ENCODE data around the gene VGF.
"Not testable (repeated sequence)": the region's sequence is repeated elsewhere in the genome, so short reads cannot be mapped to it uniquely, and the experiment has no call there.

The VGF gene

DNA sequence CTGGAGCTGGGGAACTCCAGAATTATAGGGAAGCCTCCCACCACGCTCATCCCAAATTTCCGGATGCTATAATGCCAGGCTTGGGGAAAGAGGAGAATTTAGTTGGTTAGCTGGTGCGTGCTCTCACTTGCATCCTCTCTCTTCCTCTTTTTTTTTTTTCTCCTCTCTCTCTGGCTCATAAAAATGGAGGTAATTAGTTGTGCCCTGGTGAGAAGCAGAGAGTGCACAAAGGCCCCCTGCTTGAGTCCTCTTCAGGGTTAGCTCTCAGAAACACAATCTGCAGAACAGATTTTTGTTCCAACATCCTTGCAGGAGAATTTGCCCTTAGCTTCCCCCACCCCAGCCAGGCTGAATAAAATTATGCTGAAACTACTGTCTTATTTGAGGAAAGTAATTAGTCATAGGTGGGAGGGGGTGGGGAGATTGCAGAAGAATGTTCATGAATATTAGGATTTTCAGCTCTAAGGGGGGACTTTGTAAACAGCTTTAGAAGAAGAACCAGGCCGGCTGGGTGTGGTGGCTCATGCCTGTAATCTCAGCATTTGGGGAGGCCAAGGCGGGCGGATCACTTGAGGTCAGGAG lies 30.9 kb downstream of the VGF start:
- DNase-seq = no peak

DNA sequence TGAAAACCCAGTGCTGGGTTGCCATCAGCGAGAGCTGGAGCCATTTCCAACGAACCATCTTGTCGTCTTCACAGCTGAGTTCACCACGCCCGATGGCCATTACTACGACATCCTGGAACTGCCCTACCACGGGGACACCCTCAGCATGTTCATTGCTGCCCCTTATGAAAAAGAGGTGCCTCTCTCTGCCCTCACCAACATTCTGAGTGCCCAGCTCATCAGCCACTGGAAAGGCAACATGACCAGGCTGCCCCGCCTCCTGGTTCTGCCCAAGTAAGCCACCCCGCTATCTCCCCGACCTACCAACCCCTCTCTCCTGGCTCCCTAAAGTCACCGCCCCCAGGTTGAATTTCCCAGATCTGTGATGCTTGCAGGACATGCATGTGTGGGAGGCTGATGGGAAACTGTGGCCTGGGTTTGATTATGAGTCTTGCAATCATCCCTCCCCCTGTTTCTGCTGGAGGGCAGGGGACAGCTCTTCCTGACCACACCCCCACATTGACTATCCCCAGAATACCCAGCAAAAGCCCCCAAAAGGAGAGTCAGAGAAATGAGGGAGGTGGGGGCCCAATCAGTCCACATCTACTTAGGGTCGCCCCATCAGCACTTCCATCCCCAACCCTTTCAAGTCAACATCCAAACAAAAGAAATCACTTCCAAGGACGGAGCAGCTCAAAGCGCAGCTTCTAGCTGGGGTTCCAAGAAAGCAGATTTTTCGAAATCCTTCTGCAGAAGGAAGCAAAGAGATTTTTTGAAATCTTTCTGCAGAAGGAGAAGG lies 31.6 kb downstream of the VGF start:
- no peak for DNase-seq

DNA sequence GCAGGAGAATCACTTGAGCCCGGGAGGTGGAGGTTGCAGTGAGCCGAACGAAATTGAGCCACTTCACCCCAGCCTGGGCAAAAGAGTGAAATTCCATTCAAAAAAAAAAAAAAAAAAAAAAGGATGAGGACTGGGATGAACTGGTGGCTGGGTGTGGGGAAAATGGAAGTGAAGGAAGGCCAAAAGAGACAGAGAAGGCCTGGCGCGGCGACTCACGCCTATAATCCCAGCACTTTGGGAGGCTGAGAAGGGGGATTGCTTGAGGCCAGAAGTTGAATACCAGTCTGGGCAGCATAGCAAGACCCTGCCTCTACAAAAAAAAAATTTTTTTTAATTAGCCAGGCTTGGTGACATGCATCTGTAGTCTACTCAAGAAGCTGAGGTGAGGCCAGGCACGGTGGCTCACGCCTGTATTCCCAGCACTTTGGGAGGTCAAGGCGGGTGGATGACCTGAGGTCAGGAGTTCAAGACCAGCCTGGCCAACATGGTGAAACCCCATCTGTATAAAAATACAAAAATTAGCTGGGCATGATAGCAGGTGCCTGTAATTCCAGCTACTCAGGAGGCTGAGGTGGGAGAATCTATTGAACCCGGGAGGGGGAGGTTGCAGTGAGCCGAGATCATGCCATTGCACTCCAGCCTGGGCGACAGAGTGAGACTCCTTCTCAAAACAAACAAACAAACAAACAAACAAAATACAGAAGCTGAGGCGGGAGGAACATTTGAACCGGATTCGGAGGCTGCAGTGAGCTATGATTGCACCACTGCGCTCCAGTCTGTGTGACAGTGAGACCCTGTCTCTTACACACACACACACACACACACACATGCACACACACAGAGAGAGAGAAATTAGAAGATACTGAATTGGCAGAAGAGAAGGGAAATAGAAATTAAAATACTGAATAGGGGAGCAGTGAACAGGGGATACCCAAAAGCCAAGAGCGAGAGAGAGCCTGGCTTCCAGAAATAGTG lies 32.5 kb downstream of the VGF start:
- DNase-seq = not testable (repeated sequence)

DNA sequence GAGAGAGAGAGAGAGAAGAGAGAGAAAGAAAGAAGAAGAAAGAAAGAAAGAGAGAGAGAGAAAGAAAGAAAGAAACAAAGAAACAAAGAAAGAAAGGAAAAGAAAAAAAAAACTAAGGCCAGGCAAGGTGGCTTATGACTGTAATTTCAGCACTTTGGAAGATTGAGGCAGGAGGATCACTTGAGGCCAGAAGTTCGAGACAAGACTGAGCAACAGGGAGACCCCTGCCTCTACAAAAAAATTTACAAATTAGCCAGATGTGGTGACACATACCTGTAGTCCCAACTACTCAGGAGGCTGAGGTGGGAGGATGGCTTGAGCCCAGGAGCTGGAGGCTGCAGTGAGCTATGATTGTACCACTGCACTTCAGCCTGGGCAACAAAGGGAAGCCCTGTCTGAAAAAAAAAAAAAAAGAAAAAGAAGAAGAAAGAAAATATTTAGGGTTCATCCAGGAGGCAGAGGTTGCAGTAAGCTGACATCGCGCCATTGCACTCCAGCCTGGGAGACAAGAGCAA lies 35.7 kb downstream of the VGF start:
- DNase-seq = no peak

DNA sequence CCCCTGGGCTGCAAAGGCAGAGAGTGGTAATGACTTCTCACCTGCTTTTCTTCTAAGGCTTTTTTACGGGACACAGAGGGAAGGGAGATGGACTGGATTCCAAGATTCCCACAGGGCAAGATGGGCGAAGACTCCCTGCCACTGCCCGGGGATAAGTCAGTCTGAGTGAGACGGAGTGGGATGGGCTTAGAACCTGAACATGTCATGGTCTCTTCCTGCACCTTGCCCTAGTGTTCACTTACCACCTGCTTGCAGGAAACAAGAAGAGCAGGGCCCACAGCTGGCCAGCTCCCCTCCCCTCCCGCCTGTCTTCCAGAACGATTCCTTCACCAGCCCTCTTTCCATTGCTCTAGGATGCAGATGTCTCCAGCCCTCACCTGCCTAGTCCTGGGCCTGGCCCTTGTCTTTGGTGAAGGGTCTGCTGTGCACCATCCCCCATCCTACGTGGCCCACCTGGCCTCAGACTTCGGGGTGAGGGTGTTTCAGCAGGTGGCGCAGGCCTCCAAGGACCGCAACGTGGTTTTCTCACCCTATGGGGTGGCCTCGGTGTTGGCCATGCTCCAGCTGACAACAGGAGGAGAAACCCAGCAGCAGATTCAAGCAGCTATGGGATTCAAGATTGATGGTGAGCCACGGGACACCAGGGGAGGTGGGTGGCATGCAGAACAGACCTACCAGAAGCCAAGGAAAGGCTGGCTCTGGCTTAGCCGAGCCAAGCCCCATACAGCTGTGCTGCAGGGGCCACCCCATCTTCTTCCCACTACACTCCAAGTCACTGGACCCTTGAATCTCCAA lies 37.1 kb downstream of the VGF start:
- DNase-seq = no peak

DNA sequence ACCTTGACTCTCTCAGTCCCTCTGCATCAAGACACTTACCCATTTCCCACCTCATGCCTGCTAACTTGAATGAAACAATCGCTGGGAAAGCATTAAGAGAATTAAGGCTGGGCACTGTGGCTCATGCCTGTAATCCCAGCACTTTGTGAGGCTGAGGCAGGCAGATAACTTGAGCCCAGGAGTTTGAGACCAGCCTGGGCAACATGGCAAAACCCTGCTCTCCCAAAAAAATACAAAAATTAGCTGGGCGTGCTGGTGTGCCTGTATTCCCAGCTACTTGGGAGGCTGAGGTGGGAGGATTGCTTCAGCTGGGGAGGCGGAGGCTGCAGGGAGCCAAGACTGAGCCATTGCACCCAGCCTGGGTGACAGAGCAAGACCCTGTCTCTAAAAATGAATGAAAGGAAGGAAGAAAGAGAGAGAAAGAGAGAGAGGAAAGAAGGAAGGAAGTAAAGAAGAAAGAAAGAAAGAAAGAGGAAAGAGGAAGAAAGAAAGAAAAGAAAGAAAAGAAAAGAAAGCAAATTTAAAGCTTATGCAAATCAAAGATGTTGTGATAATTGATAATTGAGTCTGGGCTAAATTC lies 37.8 kb downstream of the VGF start:
- DNase-seq = no peak

DNA sequence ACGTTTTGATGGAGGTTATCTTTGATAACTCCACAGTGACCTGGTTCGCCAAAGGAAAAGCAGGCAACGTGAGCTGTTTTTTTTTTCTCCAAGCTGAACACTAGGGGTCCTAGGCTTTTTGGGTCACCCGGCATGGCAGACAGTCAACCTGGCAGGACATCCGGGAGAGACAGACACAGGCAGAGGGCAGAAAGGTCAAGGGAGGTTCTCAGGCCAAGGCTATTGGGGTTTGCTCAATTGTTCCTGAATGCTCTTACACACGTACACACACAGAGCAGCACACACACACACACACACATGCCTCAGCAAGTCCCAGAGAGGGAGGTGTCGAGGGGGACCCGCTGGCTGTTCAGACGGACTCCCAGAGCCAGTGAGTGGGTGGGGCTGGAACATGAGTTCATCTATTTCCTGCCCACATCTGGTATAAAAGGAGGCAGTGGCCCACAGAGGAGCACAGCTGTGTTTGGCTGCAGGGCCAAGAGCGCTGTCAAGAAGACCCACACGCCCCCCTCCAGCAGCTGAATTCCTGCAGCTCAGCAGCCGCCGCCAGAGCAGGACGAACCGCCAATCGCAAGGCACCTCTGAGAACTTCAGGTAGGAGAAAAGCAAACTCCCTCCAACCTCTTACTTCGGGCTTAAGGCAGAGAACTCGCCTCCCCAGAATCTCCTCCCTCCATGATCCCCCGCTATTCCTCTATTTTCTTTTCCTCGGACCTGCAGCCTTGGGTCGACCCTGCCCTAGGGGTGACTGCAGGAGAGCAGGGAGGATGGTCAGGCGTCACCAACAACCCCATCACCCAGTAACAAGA lies 38.5 kb downstream of the VGF start, which contains the start of gene SERPINE1:
Gene SERPINE1 (plus strand): TSS at position 454 of the 809 bp plus-strand sequence. CDS start 1,290 bp downstream, outside the sequence.
- DNase-seq = peak; percentile 78

DNA sequence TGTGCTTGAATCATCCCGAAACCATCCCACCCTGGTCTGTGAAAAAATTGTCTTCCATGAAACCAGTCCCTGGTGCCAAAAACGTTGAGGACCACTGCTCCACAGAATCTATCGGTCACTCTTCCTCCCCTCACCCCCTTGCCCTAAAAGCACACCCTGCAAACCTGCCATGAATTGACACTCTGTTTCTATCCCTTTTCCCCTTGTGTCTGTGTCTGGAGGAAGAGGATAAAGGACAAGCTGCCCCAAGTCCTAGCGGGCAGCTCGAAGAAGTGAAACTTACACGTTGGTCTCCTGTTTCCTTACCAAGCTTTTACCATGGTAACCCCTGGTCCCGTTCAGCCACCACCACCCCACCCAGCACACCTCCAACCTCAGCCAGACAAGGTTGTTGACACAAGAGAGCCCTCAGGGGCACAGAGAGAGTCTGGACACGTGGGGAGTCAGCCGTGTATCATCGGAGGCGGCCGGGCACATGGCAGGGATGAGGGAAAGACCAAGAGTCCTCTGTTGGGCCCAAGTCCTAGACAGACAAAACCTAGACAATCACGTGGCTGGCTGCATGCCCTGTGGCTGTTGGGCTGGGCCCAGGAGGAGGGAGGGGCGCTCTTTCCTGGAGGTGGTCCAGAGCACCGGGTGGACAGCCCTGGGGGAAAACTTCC lies 39.2 kb downstream of the VGF start:
- peak; percentile 56 for DNase-seq

DNA sequence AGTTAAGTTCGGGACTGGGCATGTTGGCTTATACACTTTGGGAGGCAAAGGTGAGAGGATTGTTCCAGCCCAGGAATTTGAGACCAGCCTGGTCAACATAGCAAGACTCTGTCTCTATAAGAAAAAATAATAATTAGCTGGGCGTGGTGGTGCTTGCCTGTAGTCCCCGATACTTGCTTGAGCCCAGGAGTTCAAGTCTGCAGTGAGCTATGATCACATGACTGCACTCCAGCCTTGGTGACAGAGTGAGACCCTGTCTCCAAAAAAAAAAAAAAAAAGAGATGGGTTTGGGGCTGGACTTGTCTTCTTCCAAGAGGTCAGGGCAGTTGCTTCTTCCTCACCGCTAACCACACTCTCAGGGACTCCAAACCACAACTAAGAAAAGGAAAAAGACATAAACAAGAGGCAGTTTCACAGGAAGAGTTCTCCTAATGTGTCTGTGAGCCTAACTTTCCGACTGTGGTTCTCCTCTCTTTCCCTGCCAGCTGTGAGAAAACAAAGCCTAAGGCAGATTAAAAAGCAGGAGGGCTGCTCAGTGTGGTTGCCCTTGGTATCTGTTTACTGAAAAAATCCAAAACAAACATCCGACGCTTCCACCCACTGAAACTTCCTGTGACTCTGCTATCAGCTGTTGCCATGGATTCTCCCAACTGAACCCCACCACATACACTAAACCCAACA lies 40.9 kb downstream of the VGF start:
- DNase-seq = no peak

DNA sequence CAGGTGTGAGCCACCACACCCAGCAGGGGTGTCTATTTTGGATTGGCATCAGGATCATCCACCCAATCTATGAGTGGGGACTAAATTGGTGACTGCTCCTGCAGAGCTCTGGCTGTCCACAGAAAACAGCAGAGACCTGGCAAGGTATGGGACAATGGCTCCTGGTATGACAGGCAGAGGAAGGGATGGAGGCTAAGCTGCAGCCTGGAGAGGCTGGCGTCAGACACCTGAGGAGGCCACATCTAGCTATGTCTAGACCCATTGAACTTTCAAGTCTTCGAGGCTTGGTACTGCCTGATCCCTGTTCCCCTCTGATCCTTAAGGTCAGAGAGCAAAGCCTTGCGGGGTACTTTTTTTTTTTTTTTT lies 41.7 kb downstream of the VGF start:
- no peak for DNase-seq

DNA sequence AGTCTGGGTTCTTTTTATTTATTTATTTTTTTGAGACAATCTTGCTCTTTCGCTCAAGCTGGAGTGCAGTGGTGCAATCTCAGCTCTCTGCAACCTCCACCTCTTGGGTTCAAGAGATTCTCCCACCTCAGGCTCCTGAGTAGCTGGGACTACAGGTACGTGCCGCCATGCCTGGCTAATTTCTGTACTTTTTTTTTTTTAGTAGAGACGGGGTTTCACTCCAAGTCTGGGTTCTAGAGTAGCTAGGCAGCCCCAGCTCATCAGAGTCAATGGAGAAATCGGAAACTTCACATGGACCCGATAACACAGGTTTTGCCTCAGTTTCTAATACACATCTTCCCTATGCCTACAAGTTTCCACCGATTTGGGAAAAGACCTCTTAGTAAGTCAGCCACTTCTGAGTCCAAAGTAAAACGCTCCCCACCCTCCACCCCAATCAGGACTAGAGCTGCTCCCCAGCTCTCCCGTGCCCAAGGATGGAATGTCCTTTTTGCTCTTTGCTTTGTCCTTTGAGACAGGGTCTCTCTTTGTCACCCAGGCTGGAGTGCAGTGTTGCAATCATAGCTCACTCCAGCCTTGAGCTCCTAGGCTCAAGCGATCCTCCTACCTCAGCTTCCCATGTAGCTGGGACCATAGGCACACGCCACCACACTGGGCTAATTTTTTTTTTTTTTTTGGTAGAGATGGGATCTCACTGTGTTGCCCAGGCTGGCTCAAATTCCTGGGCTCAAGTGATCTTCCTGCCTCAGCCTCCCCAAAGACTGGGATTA lies 42.3 kb downstream of the VGF start:
- DNase-seq = no peak

DNA sequence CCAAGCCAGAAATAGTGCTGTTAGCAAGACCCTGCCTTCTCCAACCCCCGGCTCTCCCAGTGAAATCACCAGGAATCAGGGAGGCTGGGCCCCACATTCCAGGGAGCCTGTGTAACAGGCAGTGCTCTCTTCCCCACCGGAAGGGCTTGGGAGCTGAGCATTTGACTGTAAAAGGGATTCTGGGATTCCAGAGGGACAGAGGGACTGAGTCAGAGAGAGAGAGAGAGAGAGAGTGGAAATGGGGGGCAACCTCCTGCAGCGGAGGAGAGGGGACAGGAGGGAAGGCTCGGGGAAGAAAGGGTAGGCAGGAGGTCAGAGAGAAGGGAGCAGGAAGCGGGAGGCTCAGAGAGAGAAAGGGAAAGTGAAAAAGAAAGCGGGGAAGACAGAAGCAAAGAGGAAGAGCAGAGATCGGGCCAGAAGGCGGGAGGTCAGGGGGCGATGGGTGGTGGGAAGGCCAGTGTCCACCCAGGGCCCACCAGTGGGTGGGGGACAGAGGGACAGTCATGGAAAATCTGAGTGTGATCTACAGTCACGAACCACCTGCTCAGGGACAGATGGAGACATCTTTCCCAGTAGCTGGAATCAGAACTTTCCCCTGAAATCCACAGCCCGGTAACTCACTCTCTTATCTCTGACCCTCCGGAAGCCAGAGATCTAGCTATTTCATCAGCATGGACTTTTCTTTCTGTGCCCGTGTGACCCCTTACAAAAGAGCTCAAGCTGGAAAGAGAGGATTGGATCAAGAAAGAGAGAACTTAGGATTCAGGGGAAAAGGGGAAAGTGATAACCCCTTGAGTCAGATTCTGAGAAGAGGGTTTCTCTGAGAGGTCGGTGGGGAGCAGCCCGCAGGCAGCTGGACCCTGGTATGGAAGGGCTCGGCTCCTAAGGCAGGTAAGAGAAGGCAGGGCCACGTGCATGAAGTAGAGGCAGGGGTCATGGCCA lies 43.1 kb downstream of the VGF start:
- no peak for DNase-seq

DNA sequence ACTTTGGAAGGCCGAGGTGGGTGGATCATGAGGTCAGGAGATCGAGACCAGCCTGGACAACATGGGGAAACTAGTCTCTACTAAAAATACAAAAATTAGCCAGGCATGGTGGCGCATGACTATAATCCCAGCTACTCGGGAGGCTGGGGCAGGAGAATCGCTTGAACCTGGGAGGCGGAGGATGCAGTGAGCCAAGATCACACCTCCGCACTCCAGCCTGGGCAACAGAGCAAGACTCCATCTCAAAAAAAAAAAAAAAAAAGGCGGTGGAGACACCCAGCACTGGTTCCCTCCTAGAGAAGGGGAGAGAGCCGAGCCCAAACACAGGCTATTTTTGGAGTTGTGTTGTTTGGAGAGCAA lies 43.8 kb downstream of the VGF start:
- not testable (repeated sequence) for DNase-seq

DNA sequence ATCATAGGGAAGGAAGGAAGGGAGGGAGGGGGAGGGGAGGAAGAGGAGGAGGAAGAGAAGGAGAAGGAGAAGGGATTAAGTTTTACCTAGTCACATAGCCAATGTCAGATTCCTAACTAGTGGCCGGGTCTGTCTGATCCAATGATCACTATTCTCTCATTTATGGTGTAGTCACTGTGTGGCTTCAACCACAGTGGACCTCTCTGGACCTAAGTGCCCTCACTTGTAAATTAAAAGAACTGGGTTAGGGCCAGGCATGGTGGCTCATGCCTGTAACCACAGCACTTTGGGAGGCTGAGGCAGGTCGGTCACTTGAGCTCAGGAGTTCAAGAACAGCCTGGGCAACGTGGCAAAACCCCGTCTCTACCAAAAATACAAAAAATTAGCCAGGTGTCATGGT lies 45.1 kb downstream of the VGF start:
- no peak for DNase-seq

DNA sequence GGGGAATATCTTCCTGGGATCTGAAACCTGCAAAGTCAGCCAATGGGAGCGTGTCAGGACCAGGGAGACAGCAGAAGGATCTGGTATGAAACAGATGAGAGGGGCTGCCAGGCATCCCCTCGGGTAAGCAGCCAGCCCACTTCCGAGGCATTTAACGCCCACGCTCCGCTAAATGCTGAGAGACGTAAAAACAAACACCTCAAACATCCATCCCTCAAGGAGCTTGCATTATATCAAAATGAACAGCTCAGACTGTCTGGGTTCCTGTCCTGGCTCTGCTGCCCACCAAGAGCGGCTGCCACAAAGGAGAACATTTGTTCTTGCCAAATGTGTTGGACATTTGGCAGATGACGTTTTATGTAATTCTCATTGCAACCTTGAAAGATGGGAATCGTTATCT lies 45.5 kb downstream of the VGF start:
- no peak for DNase-seq

DNA sequence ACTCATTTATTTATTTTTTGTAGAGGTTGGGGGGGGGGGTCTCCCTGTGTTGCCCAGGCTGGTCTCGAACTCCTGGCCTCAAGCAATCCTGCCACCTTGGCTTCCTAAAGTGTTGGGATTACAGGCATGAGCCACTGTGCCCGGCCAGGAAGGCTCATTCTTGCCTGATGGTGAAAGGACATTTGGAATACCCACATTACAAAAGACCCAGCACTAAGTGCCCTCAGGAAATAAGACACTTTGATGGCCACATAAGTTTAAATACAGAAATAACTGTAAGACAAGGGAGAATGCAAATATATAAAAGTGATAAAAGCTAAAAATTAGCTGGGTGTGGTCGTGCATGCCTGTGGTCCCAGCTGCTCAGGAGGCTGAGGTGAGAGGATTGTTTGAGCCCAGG lies 46.5 kb downstream of the VGF start:
- DNase-seq = no peak

DNA sequence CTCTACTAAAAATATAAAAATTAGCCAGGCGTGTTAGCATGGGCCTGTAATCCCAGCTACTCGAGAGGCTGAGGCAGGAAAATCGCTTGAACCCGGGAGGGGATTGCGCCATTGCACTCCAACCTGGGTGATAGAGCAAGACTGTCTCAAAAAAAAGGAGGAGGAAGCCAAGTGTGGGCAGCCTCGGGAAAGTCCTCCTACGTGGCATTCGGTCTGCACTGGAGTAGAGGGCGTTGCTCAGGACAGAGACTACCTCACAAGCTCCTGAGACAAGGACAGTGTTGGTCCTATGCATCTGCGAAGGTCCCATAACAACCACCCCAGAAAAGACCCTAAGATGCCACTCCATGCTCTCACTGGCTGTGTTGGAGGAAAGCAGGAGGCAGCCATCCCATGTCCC lies 48.5 kb downstream of the VGF start:
- no peak for DNase-seq

DNA sequence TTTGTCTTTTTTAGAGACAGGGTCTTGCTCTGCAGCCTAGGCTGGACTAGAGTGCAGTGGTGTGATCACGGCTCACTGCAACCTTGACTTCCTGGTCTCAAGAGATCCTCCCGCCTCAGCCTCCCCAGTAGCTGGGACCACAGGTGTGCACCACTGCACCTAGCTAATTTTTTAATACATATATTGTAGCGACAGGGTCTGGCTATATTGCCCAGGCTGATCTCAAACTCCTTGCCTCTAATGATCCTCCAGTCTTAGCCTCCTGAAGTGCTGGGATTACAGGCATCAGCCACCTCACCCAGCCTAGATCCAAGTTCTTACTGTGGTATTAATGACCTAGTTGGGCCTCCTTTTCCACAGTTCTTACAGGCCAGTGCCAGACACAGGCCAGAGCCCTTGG lies 50.2 kb downstream of the VGF start:
- DNase-seq = no peak

Data from CD4-positive, alpha-beta T cell treated with Interleukin-15 for 1 hour (primary cell).